Measurements from ENCODE around the gene PINLYP.

Gene PINLYP

GRCh38 chr19:43626838-43627237 lies 51.2 kb downstream of the PINLYP start:
- Histone ChIP-seq H3K36me3 (replicated peaks) (0 out of 2 replicates have a peak, but pooled peaks cover 3% of the 10 kb centered on the region), H3K27me3 (ENCODE audit: low read depth) (no peaks in the 10 kb centered on the region), H3K4me1 (no peaks in the 10 kb centered on the region), H3K9me3 (no peaks in the 10 kb centered on the region), H3K4me3 (no peak overlapping the region)
- DNase-seq (ENCODE audit: low spot score in 2 of 2), result no peak
- in situ Hi-C loops (cut with MboI; ENCODE audit: low sequenced_read_pairs), result no loop called here

GRCh38 chr19:43628646-43629326 lies 53.2 kb downstream of the PINLYP start:
- H3K4me1 ChIP-seq, result no peaks in the 10 kb centered on the region
- H3K9me3 ChIP-seq, result no peaks in the 10 kb centered on the region
- H3K4me3 ChIP-seq, result no peak overlapping the region
- in situ Hi-C loops (cut with MboI; ENCODE audit: low sequenced_read_pairs), result no loop called here
- H3K36me3 ChIP-seq (replicated peaks), result 0 out of 2 replicates have a peak, but pooled peaks cover 3% of the 10 kb centered on the region
- DNase-seq (ENCODE audit: low spot score in 2 of 2), result no peak
- no peaks in the 10 kb centered on the region for H3K27me3 ChIP-seq (ENCODE audit: low read depth)

GRCh38 chr19:43631491-43631890 lies 55.9 kb downstream of the PINLYP start:
- no peaks in the 10 kb centered on the region for H3K27me3 ChIP-seq (ENCODE audit: low read depth)
- in situ Hi-C loops (cut with MboI; ENCODE audit: low sequenced_read_pairs), result no loop called here
- H3K4me3 ChIP-seq, result no peak overlapping the region
- H3K9me3 ChIP-seq, result no peaks in the 10 kb centered on the region
- no peak for DNase-seq (ENCODE audit: low spot score in 2 of 2)
- no peaks in the 10 kb centered on the region for H3K36me3 ChIP-seq (replicated peaks)
- no peaks in the 10 kb centered on the region for H3K4me1 ChIP-seq

Data from HAP-1 (cell line).